HG03060 (cell line): ENCODE results near the gene C1orf167.

Experiments used
- ATAC-seq: cut with Tn5 transposase; IDR thresholded peaks from one replicate; pipeline ENCODE4 v1.9.1; 2021; ENCODE audit warnings: low read depth, moderate number of reproducible peaks; ENCODE audit not compliant: unreplicated experiment

The C1orf167 gene

GRCh38 chr1:11759791-11760190 lies 2.2 kb upstream of the C1orf167 start:
- ATAC-seq, result no peak

- no peak for ATAC-seq
Observed at GRCh38 chr1:11761285-11761684, 708 bp upstream of the C1orf167 start.

GRCh38 chr1:11764115-11764514 lies 2.1 kb downstream of the C1orf167 start:
- ATAC-seq, result no peak

- ATAC-seq, result no peak
Observed at GRCh38 chr1:11764519-11764918, 2.5 kb downstream of the C1orf167 start.

- no peak for ATAC-seq
Observed at GRCh38 chr1:11765661-11766428, 3.9 kb downstream of the C1orf167 start.

GRCh38 chr1:11766429-11766776 lies 4.4 kb downstream of the C1orf167 start:
- ATAC-seq, result no peak

GRCh38 chr1:11767922-11768704 lies 6.1 kb downstream of the C1orf167 start:
- ATAC-seq, result no peak

GRCh38 chr1:11768821-11769220 lies 6.8 kb downstream of the C1orf167 start:
- ATAC-seq, result no peak

GRCh38 chr1:11769274-11769673 lies 7.3 kb downstream of the C1orf167 start:
- ATAC-seq, result no peak

- no peak for ATAC-seq
Observed at GRCh38 chr1:11770011-11770410, 8.0 kb downstream of the C1orf167 start.

- no peak for ATAC-seq
Observed at GRCh38 chr1:11771481-11772043, 9.6 kb downstream of the C1orf167 start.

GRCh38 chr1:11772458-11772857 lies 10.5 kb downstream of the C1orf167 start:
- ATAC-seq, result no peak

- ATAC-seq, result no peak
Observed at GRCh38 chr1:11774753-11775152, 12.8 kb downstream of the C1orf167 start.

- ATAC-seq, result no peak
Observed at GRCh38 chr1:11777658-11778322, 15.8 kb downstream of the C1orf167 start.

GRCh38 chr1:11778336-11778735 lies 16.3 kb downstream of the C1orf167 start:
- no peak for ATAC-seq

GRCh38 chr1:11778844-11779623 lies 17.0 kb downstream of the C1orf167 start:
- no peak for ATAC-seq

- no peak for ATAC-seq
Observed at GRCh38 chr1:11779715-11780379, 17.9 kb downstream of the C1orf167 start.

- ATAC-seq, result no peak
Observed at GRCh38 chr1:11780380-11781147, 18.6 kb downstream of the C1orf167 start.

- no peak for ATAC-seq
Observed at GRCh38 chr1:11781297-11781696, 19.3 kb downstream of the C1orf167 start.
